ENCODE data around the gene CDH23.

DNA sequence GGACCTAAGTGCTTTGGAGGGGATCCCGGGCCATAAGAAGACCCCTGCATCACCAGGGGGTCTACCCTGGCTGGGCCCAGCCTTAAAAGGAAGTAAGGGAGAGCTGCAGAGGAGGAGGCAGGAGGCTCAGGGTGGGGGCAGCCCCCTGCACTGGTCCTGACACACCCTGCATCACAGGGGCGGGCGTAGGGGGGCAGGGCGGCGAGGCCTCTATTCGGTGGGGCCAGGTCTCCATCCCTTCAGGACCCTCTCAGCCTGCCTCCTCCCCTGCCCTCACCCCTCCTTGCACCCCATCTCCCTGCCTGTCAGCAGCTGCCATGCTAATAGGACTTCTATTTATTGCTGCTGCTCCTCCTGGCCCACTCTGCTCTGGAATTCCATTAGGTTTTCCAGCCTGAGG lies 221.5 kb downstream of the CDH23 start:
- no peak for TF ChIP-seq TARDBP (IDR thresholded peaks at IDR 0.05)
- no peak for TF ChIP-seq L3MBTL2 (conservative IDR thresholded peaks at IDR 0.05)
- TF ChIP-seq HDGF (IDR thresholded peaks at IDR 0.05; ENCODE audit: borderline replicate concordance), result no peak
- no peak for TF ChIP-seq SP1 (IDR thresholded peaks at IDR 0.05)
- TF ChIP-seq FOXM1 (IDR thresholded peaks at IDR 0.05; ENCODE audit: borderline replicate concordance), result no peak
- TF ChIP-seq NFRKB (IDR thresholded peaks at IDR 0.05), result no peak
- no peak for TF ChIP-seq FOXK2 (IDR thresholded peaks at IDR 0.05)
- TF ChIP-seq ZNF384 (IDR thresholded peaks at IDR 0.05), result no peak

Data from HEK293T (cell line).